Tibial nerve (tissue), 4 donors: ENCODE data around the gene SRPK3.

ENCODE experiments used
- CTCF ChIP-seq, 5 experiments: fragments of 200-600 bp in 3 of 5; fragments of 450-650 bp in 2 of 5; sonication (generic) in 3 of 5; IDR thresholded peaks; one replicate each; pipeline ENCODE4 v1.5.1; 2016 to 2019; ENCODE audit warnings: antibody characterized with exemption in 5 of 5, mild to moderate bottlenecking in 3 of 5, moderate library complexity in 2 of 5
- EP300 ChIP-seq, 2 donors: sonication (generic); formaldehyde crosslinking; IDR thresholded peaks; one replicate each; pipeline ENCODE4 v1.6.1; 2017; ENCODE audit warnings: antibody characterized with exemption in 2 of 2, mild to moderate bottlenecking in 1 of 2
- POLR2A ChIP-seq, 2 donors: fragments of 450-650 bp; IDR thresholded peaks; one replicate each; pipeline ENCODE4 v1.6.1; 2017; ENCODE audit warnings: antibody characterized with exemption in 2 of 2, mild to moderate bottlenecking in 2 of 2, moderate library complexity in 2 of 2

DNA sequence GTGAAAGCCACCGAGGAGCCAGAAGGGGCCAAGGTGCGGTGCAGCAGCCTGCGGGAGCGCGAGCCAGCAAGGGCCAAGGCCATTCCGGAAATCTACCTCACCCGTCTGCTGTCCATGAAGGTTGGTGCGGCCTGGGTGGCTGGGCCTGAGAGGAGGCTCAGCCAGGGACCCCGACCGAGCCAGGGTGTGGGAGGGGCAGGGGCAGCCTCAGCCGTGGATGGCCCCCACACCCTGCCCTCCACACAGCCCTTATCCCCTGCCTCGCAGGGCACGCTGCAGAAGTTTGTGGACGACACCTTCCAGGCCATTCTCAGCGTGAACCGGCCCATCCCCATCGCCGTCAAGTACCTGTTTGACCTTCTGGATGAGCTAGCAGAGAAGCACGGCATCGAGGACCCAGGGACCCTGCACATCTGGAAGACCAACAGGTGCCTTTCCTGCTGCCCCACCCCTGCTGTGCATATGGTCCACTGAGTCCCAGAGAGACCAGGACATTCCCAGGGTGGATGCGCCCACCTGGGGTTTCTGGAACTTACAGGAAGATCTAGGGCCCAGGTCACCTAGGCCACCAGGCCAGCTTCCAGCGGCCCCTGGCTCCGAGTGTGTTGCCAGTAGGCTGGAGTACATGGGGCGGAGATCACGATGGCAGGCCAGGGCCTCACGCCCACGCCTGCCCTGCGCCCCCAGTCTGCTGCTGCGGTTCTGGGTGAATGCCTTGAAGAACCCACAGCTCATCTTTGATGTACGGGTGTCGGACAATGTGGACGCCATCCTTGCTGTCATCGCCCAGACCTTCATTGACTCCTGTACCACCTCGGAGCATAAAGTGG is 3.4 kb upstream of the SRPK3 start:
- TF ChIP-seq POLR2A (IDR thresholded peaks at IDR 0.05) = no peak
- no peak for TF ChIP-seq CTCF (IDR thresholded peaks at IDR 0.05)
- no peak for TF ChIP-seq EP300 (IDR thresholded peaks at IDR 0.05)
